Testis (tissue), 3 donors: ENCODE data around the gene GEMIN5. TPM values are rescaled to one million over a fixed set of nuclear protein-coding genes. Genes with fewer than 3 reads are reported as not detected.
"Not testable (repeated sequence)": the region's sequence is repeated elsewhere in the genome, so short reads cannot be mapped to it uniquely, and the experiment has no call there.

ENCODE experiments used
- DNase-seq: peaks from one replicate; pipeline ENCODE4 v3.0.0-alpha.2; 2019
- H3K27ac ChIP-seq, 2 donors: fragments of 200-600 bp; sonication (generic); one replicate each; pipeline ENCODE4 v1.5.1; 2019
- H3K27me3 ChIP-seq: fragments of 200-600 bp; sonication (generic); one replicate; pipeline ENCODE4 v1.5.1; 2019
- H3K36me3 ChIP-seq: fragments of 200-600 bp; sonication (generic); one replicate; pipeline ENCODE4 v1.5.1; 2017; ENCODE audit warnings: low read depth; ENCODE audit errors: missing control alignments
- H3K4me1 ChIP-seq: fragments of 200-600 bp; sonication (generic); one replicate; pipeline ENCODE4 v1.5.1; 2019
- H3K4me3 ChIP-seq, 2 donors: fragments of 200-600 bp; sonication (generic); one replicate each; pipeline ENCODE4 v1.5.1; 2017 to 2019
- H3K9me3 ChIP-seq: fragments of 200-600 bp; sonication (generic); one replicate; pipeline ENCODE4 v1.5.1; 2017
- POLR2A ChIP-seq: fragments of 450-650 bp; IDR thresholded peaks from one replicate; pipeline ENCODE4 v1.6.1; 2017; ENCODE audit warnings: antibody characterized with exemption, mild to moderate bottlenecking, moderate library complexity
- whole genome bisulfite sequencing, 2 donors: methylation state at CpG; one replicate each; pipeline ENCODE4 v1.1.5; 2018; 5-methylcytosine and 5-hydroxymethylcytosine counted together
- intact Hi-C: fragments of 100-400 bp; cut with DNase I; formaldehyde crosslinking; loops from one replicate; pipeline ENCODE4 v1.15.1; 2023; ENCODE audit warnings: low total_unique reads
- polyA plus RNA-seq: library from polyadenylated mRNA; stranded (reverse); fragments of 350-450 nt; fragmentation: Illumina TruSeq; extraction: RNeasy Lipid Tissue Mini Kit (QIAGEN cat#74804); gene quantifications from one replicate; pipeline ENCODE4 v1.2.3, GENCODE V29; 2014; ENCODE audit warnings: low read depth, low replicate concordance; ENCODE audit not compliant: insufficient read depth
- total RNA-seq, 2 donors: library from RNA; depleted of rRNA; stranded (reverse); fragments of >200 nt; gene quantifications; one replicate each; pipeline ENCODE4 v1.2.3, GENCODE V29; 2016
- TF ChIP-seq, protein P1 (sequence below), 3 experiments: fragments of 450-650 bp in 2 of 3; fragments of 200-600 bp in 1 of 3; sonication (generic) in 1 of 3; IDR thresholded peaks; one replicate each; pipeline ENCODE4 v1.5.1; 2016 to 2019; ENCODE audit warnings: antibody characterized with exemption in 3 of 3, mild to moderate bottlenecking in 2 of 3, moderate library complexity in 1 of 3

GEMIN5 gene
- total and polyA plus RNA-seq, 3 donors from 2014 or later = 15.8 to 24.7 (median 24.1) TPM

DNA sequence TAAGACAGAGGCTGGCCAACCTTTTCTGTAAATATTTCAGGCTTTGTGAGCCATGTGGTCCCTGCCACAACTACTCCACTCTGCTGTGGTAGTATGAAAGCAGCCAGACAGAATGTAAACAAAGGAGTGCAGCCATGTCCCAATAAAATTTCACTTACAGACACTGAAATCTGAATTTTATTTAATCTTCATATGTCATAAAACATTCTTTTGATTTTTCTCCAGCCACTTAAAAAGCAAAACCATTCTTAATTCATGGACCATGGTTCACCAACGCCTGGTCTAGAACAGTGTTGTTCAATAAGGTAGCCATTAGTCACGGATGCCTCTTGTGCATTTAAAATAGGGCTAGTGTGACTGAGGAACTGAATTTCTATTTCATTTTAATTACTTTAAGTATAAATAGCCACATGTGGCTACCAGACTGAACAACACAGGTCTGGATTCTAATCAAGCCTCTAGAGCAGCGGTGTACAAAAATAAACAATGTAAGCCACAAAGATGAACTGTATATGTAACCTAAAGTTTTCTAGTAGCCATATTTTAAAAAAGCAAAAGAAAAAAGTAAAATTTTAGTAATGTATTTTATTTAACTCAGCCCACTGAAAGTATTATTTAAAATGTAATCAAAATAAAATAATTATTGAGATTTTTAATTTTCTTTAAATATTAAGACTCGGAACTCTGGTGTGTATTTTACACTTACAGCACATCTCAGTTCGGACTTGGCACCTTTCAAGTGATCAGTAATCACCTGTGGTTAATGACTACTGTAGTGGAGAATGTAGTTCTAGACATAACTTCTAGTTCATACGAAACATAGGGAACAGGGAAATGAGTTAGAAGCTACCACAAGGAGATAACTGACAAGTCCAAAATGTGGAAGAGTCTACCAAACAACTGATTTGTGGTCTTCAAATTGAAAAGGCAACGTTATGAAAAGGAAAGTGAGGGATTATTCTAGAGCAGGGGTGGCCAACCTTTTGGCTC, 14.3 kb downstream of the GEMIN5 start:
- TF ChIP-seq POLR2A = no peak
- TF ChIP-seq, protein P1, sequence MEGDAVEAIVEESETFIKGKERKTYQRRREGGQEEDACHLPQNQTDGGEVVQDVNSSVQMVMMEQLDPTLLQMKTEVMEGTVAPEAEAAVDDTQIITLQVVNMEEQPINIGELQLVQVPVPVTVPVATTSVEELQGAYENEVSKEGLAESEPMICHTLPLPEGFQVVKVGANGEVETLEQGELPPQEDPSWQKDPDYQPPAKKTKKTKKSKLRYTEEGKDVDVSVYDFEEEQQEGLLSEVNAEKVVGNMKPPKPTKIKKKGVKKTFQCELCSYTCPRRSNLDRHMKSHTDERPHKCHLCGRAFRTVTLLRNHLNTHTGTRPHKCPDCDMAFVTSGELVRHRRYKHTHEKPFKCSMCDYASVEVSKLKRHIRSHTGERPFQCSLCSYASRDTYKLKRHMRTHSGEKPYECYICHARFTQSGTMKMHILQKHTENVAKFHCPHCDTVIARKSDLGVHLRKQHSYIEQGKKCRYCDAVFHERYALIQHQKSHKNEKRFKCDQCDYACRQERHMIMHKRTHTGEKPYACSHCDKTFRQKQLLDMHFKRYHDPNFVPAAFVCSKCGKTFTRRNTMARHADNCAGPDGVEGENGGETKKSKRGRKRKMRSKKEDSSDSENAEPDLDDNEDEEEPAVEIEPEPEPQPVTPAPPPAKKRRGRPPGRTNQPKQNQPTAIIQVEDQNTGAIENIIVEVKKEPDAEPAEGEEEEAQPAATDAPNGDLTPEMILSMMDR (IDR thresholded peaks at IDR 0.05) = no peak
- intact Hi-C loops = no loop called here
- 92% methylated on average over 7 of the region's 7 CpGs for WGBS, 2 donors
- H3K36me3 ChIP-seq = no peaks in the 10 kb centered on the region
- no peaks in the 10 kb centered on the region for H3K4me1 ChIP-seq
- H3K27me3 ChIP-seq = no peaks in the 10 kb centered on the region
- no peak overlapping the region for H3K4me3 ChIP-seq
- H3K27ac ChIP-seq = no peak overlapping the region
- DNase-seq = no peak
- H3K9me3 ChIP-seq = no peaks in the 10 kb centered on the region

DNA sequence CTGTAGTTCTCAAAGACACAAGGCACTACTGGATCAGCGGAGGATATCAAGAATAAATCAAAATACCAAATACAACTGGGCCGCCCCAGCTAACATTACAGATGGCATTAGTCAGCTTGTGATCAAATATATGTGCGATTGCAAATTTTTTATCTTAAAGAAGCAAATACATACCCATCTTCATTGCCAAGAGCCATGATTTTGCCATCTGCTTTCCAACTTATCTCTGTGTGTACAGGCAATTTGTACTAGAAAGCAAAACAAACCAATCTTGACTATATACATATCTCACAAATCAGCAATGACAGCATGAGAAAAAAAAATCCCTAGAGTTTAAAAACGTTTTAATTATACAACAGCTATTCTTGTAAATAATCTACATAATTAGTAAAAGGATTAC, 20.3 kb downstream of the GEMIN5 start:
- TF ChIP-seq, protein P1 (IDR thresholded peaks at IDR 0.05) = no peak
- TF ChIP-seq POLR2A = no peak
- Histone ChIP-seq H3K27ac (no peak overlapping the region), H3K4me3 (no peak overlapping the region), H3K36me3 (no peaks in the 10 kb centered on the region), H3K9me3 (no peaks in the 10 kb centered on the region), H3K4me1 (no peaks in the 10 kb centered on the region), H3K27me3 (no peaks in the 10 kb centered on the region)
- DNase-seq = no peak
- WGBS, 2 donors = 84 to 88% methylated on average over 4 of the region's 4 CpGs
- intact Hi-C loops = no loop called here

DNA sequence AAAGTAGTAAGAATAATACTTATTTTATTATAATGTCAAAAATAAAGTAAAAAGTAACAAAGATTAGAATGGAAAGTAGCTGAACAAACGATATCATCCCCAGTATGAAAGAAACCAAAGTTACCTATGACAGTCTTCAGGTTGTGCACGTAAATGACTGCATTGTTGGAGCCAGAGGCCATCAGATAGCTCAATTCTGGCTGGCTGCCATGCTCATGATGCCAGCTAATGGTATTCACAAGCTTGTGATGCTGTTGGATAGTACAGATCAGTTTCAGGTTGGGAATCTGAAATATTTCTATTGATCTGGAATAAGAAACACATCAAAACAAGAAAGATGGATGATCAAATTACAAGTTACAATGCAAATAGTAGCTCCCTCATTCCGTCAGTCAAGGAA, 21.1 kb downstream of the GEMIN5 start:
- Histone ChIP-seq H3K27me3 (no peaks in the 10 kb centered on the region), H3K4me3 (no peak overlapping the region), H3K27ac (no peak overlapping the region), H3K36me3 (no peaks in the 10 kb centered on the region), H3K4me1 (no peaks in the 10 kb centered on the region), H3K9me3 (no peaks in the 10 kb centered on the region)
- whole genome bisulfite sequencing, 2 donors = 67 to 73% methylated on average over 3 of the region's 3 CpGs
- TF ChIP-seq, protein P1 (IDR thresholded peaks at IDR 0.05) = no peak
- no peak for TF ChIP-seq POLR2A
- DNase-seq = no peak
- intact Hi-C loops = no loop called here

DNA sequence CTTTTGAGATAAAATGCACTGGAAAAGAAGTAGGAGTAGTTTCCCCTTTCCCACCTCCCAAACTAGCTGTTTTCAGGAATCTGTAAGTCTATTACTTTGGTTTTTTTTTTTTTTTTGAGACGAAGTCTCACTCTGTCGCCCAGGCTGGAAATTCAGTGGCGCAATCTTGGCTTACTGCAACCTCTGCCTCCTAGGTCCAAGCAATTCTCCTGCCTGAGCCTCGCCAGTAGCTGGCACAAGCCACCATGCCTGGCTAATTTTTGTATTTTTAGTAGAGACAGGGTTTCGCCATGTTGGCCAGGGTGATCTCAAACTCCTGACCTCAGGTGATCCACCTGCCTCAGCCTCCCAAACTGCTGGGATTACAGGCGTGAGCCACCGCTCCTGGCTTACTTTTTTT, 32.4 kb downstream of the GEMIN5 start:
- H3K4me3 ChIP-seq, H3K9me3 ChIP-seq, intact Hi-C loops, DNase-seq, H3K4me1 ChIP-seq, H3K27ac ChIP-seq, H3K36me3 ChIP-seq, H3K27me3 ChIP-seq: not testable (repeated sequence)
- 90% methylated on average over 7 of the region's 7 CpGs for WGBS, 2 donors

DNA sequence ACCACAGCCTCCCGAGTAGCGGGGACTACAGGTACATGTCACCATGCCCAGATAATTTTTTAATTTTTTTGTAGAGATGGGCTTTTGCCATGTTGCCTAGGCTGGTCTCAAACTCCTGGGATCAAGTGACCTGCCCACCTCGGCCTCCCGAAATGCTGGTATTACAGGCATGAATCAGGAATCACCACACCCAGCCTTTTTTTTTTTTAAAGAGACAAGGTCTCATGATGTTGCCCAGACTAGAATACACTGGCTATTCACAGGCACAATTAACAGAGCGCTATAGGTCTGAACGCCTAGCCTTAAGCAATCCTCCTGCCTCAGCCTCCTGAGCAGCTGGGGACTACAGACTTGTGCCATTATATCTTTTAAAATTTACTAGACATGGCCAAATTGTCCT, 36.1 kb downstream of the GEMIN5 start:
- Histone ChIP-seq H3K4me1 (peaks cover 3% of the 10 kb centered on the region), H3K36me3 (no peaks in the 10 kb centered on the region), H3K9me3 (no peaks in the 10 kb centered on the region), H3K4me3 (no peak overlapping the region), H3K27me3 (no peaks in the 10 kb centered on the region), H3K27ac (peak overlapping the region in 1 of 2 donors; percentile 83)
- WGBS, 2 donors = 89% methylated on average over 6 of the region's 6 CpGs
- TF ChIP-seq POLR2A = no peak
- TF ChIP-seq, protein P1 (IDR thresholded peaks at IDR 0.05) = no peak
- intact Hi-C loops = no loop called here
- no peak for DNase-seq
